Epithelial cell of prostate (primary cell): Measurements from ENCODE around the gene IDH2.
"Not testable (repeated sequence)": the region's sequence is repeated elsewhere in the genome, so short reads cannot be mapped to it uniquely, and the experiment has no call there.

ENCODE experiments used
- DNase-seq: peaks from one replicate; pipeline ENCODE4 v3.0.0-alpha.2; 2011; ENCODE audit warnings: low read depth, low spot score
- H3K27ac ChIP-seq: fragments of 450-650 bp; 2 replicates; pipeline ENCODE4 v1.5.1; 2017; ENCODE audit warnings: mild to moderate bottlenecking

The IDH2 gene

DNA sequence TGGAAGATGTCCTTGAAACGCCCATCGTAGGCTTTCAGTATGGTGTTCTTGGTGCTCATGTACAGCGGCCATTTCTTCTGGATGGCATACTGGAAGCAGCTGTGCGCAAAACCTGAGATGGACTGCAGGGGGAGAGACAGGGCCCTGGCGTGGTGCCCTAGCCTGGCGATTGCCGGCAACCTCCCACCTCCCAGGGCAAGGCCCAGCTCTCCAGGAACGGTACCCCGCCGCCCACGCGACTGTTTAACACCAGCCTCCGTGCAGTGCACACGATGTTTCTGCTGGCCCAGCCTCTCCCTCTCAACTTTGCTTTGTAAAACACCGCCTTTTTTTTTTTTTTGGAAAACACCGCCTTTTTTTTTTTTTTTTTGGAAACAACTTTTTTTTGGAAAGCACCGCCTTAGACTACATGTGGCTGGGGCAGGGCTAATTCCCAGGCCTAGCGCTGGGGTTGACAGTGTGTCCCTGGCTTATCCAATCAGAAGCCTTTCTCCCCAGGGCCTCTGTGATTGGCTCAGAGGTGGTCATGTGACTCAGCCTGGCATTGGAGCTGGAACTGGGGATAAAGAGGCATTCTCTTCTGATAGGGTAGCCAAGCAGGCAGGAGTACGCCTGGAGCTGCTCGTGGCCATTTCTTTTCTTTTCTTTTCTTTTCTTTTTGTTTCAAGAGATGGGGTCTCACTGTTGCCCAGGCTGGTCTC, 14.7 kb downstream of the IDH2 start:
- no peak for DNase-seq
- H3K27ac ChIP-seq: no peak overlapping the region

DNA sequence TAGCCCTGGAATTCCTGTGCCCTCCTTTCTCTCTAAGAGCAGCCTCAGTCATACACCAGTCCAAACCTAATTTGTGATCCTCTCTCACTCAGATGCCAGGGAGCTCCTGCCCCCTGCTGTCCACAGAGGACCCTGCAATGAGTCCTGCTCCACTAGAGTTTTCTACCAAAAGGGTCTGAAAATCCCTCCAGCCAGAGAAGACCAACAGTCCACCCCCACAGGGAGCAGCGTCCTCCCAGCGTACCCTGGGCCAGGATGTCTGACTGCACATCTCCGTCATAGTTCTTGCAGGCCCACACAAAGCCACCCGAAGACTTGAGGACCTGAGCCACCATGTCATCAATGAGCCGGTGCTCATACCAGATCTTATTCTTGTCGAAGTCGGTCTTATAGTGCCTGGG, 15.4 kb downstream of the IDH2 start:
- DNase-seq: no peak
- no peak overlapping the region for H3K27ac ChIP-seq

DNA sequence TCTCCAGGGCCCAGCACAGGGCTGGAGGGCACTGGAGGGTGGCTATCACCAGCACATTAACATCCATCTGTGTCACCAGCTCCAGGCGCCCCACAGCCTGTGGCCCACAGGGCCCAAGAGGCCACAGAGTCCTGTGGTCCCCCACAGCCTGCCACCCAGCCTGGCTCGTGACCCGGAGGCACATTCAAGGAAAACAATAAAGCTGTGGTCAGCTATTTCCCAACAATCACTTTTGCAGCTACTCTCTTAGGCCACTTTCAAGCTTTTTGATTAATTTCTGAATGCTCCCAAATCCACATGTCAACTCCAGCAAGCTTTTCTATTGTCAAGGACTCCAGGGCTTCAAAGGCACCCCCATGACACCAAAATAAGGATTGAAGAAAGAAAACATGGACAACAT, 16.7 kb downstream of the IDH2 start:
- no peak for DNase-seq
- H3K27ac ChIP-seq: no peak overlapping the region

DNA sequence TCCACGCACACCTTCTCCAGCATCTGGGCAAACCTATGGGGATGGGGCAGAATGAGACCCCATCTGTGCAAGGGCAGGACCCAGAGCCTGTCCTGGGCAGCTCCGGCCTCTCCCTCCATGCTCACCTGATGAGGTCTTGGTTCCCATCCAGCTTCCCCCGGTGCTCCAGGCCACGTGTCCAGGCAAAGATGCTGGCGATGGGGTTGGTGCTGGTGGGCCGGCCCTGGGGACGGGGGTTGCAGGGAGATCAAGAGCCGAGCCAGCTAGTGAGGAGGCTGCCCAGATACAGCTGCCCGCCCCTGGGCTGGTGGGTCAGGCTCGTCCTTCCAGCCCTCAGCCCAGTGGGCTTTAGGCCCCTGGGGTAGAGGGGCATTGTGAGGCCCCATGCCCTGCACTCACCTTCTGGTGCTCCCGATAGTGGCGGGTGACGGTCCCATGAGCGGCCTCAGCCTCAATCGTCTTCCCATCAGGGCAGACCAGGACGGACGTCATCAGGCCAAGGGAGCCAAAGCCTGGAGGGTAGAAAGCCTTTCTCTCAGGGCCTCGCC, 17.3 kb downstream of the IDH2 start:
- H3K27ac ChIP-seq: no peak overlapping the region
- DNase-seq: no peak

DNA sequence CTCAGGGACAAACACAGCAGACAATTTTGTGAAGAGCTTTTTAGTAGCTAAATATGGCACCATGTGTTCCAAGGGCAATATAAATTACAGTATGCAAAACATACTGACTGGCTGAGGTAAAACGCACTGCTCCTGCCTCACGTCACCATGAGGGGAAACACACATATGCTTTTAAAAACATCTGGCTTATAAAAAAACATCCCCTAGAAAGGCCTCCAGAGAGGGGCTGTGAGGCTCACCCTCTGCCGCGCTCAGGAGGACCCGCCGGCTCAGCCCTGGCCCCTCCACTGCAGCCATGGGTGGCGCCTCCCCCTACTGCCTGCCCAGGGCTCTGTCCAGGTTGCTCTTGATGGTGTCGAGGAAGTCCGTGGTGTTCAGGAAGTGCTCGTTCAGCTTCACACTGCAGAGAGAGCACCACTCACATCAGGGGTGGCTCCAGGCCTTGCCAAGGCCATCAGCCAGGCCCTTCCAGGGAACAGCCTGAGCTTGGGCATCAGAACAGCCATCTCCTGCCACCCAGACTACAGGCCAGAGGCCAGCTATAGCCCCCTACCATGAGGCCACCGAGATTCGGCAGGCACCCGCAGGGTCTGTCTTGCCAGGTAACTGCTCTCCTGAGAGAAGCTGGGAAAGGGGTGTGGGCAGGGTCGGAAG, 18.2 kb downstream of the IDH2 start:
- no peak for DNase-seq
- H3K27ac ChIP-seq: no peak overlapping the region

DNA sequence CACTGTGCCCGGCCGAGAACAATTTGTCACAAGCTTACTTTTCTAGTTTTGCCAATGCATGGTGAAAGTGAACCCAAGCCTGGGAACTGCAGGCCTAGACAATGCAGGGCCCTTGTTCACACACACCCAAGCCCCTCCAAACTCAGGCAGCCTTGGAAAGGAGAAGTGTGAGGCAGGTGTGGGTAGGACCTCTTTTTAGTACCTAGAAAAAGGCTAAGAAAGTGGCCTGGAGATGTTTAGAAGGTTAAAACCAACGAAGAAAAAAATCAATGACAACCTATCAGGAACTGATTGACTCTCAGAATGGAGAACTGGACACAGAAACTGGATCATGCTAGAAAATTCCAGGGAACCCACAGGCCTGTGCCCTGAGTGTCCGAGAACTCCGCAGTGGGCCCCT, 18.8 kb downstream of the IDH2 start:
- H3K27ac ChIP-seq: no peak overlapping the region
- no peak for DNase-seq

DNA sequence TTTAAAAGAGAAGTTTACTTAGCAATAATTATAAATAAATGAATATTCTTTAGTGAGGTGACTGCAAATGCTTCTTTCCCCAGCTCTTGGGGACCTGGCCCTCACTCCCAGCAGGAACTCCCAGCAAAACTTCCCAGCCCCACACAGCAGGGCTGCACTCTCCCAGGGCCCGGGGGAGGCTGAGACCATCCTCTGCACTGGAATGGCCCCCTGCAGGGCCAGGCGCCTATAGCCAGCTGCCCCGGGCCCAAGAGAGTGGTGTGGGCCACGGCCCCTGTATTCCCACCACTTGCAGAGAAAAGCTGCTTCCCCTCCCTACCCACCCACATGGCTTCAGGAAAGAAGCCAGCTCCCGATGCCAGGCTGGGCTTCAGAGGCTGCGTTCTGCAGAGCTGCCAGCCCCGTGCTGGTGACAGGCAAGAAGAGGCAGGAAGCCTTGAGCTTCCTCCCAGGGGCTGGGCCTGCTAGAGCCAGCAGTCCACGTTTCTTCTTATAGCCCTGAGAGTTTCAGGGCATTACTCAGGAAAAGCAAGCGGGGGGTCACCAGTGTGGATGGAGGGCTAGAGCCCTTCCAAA, 20.0 kb downstream of the IDH2 start:
- DNase-seq: no peak
- H3K27ac ChIP-seq: no peak overlapping the region

DNA sequence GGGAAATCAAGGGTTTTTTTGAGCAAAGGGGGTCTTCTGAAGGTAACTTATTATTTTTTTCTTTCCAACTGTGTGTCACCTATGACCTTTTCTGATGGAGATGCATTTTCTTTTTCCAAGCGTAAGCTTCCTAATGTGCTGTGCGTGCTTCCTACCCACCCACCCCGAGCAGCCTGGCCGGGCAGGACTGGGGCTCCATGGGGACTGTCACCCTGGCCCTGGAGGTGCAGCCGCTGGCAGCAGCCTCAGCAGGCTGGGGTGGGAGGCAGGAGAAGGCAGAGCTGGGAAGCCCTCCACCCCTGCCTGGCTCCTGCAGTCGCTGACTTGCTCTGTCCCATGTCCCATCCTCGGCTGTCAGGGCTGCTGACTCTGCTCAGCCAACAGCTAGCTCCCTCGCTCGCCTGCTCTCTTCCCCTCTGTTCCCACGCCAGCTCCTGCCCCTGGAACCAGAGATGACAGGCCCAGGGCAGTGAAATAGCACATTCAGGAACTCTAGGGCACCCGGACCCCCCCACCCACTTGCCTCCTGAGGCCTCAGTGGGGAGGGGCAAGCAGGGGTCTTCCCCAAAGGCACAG, 21.4 kb downstream of the IDH2 start:
- DNase-seq: no peak
- no peak overlapping the region for H3K27ac ChIP-seq

DNA sequence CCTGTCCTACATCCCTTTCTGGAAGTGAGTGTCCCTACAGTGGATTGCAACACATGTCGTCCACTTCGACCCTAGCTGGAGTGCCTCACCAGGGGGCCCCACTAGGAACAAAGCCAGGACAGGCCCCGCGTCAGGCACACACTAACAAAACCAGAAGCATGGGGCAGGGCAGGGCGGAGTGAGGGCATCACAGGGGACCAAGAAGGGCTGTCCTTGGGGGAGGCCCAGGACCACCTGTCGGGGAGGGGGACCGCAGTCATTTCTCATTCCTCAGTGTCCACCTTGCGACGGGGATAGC, 21.9 kb downstream of the IDH2 start:
- H3K27ac ChIP-seq: no peak overlapping the region
- DNase-seq: no peak

DNA sequence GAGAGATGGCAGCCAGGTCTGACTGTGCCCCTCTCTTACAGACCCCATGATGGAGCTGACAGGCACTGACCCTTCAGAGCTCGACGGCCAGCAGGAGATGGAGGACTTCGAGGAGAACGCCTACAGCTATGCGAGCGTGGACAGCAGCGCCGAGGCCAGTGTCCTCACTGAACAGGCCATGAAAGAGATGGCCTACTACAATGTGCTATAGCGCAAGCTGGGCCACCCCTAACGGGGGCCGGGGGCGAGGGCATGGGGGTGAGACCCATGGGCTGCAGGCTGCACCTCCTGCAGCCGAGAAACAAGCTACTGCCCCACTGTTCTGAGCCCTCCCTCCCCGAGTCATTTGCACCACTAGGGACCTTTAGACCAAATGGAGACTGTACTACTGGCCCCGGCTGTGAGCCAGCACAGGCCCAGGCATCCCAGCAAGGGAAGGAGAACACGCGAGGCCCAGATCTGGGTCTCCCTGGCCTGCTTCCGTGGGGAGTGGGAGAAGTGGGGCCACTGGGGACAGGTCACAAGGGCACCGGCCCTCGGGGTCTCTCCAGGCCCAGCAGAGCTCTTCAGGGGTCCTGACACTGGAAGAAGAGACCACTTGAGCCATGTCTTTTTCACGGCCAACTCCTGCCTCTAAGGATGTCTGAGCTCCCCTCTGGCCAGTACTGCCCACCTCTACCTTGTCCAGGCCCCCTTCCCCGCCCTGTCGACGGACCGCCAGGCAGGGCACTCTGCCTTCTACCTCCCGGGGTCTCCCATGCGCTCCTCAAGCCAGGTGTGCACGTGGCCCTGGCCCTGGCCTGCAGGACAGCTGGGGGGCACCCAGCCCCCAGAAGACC, 22.4 kb downstream of the IDH2 start:
- DNase-seq: no peak
- no peak overlapping the region for H3K27ac ChIP-seq

DNA sequence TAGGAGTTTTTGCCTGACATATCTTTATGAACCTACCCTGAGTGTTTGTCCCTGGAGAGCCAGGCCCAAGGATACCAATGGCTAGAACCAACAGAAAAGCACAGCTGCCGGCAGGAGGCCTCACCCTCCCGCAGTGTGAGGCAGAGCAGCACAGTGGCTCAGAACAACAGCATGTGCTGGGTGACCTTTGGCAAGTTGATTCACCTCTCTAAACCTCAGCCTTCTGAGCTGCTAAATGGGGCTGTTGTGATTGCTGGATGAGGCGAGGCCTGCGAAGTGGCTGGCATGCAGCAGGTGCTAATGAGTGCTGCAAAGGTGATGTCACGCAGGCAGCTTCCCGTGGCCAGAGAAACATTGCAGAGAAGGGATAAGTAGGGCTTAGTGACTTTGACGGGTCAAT, 23.3 kb downstream of the IDH2 start:
- H3K27ac ChIP-seq: no peak overlapping the region
- DNase-seq: no peak

DNA sequence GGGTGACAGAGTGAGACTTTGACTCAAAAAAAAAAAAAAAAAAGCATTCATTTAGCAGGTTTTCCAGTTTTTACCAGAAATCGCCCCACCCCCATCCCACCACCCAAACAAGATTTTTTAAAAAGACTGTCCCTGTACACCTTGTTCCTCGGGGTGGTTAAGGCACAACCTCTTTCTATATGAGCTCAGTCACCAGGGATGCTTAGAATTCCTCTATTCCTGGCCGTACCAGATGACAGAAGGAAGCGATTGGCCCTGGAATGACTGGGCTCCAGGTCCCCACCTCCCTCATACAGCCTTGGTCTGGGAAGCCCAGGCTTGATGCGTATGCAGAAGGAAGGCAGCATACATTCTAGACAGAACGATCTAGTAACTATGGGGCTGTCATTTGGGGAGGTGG, 25.6 kb downstream of the IDH2 start:
- DNase-seq: no peak
- H3K27ac ChIP-seq: peak overlapping the region; percentile 77

DNA sequence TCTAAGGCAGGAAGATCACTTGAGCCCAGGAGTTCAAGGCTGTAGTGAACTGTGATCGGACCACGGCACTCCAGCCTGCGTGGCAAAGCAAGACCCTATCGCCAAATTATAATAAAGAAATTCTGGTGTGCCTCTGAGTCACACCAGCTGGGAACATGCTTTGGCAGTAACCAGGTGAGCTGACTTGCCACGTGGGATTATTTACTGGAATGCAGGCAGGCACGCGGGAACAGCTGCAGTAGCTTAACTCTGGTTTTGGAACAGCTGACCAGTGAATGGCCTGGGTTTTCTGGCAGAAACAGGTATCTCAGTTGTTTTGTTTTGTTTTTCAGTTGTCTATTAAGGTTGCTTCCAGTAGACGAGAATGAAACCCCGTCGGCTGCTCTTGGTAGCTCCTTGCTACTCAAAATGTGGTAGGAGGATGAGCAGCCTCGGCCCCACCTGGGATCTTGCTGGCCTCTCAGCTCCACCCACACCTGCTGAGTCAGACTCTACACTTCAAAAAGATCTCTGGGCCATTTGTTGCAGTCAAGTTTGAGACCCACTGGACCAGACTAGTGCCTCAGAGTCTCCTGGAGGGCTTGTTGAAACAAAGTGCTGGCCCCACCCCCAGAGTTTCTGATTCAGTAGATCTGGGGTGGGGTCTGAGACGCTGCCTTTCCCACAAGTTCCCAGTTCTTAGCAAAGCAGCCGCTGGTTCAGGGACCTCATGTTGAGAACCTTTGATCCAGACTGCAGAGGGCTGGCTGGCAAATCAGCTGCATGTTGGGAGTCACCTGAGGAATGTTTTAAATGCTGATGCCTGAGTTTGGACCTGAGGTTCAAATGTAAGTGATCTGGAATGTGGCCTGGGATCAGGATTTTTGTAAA, 26.6 kb downstream of the IDH2 start:
- DNase-seq: peak; percentile 68

DNA sequence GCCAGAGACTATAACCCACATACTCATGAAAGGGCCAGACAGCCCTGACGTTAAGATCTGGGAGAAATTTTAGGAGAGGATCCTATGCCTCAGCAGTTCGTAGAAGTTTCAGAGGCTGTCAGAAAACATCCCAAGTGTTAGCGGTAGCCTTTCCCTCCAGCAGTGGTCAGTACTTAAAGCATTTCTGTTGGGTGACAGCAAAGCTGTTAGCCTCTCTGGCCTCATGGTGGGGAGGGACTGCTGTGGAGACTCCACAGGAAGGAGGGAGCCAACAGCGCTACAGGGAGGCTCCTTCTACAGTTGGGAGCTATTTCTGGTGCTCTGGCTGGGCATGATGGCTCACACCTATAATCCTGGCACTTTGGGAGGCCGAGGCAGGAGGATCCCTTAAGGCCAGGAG, 27.4 kb downstream of the IDH2 start:
- H3K27ac ChIP-seq: peak overlapping the region; percentile 77

More for the DNA sequence above, 26.6 kb downstream of the IDH2 start:
- H3K27ac ChIP-seq: peak overlapping the region; percentile 77

DNA sequence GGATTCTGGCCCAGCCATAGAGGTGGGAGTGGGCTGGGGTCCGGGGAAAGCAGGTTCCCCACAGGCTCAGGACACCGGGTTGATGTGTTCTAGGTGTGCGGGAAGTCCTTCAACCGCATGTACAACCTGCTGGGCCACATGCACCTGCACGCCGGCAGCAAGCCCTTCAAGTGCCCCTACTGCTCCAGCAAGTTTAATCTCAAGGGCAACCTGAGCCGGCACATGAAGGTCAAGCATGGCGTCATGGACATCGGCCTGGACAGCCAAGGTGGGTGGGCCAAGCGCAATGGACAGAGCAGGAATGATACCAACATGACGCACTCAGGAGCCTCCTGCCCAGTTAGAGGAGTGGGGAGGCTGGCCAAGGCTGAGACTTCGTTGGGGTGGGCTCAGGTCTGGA, 28.2 kb downstream of the IDH2 start:
- DNase-seq: no peak
- H3K27ac ChIP-seq: peak overlapping the region; percentile 77

More for the DNA sequence above, 27.4 kb downstream of the IDH2 start:
- no peak for DNase-seq

DNA sequence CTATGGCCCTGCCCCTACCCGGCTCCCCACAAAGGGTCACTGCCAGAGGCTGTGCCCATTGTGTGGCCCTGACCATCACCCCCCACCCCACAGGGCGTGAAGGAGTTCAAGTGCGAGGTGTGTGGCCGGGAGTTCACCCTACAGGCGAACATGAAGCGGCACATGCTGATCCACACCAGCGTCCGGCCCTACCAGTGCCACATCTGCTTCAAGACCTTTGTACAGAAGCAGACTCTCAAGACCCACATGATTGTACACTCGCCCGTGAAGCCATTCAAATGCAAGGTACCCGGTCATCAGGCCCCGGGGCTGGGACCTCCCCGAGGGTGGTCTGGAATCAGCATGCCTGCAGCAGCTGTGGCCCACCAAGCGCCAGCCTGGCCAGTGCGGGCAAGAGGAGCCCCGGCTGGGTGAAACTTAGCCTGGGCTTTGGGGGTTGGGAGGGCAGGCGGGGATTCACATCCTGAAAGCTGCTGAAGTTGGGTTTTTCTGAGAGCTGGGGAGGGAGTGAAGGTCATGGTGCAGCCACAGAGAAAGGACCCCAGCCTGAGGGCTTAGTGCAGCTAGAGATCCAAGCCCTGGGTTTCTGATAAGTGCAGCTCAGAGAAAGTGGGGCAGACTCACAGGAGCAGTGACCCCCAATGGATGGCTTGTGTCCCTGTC, 29.2 kb downstream of the IDH2 start:
- DNase-seq: no peak
- no peak overlapping the region for H3K27ac ChIP-seq

DNA sequence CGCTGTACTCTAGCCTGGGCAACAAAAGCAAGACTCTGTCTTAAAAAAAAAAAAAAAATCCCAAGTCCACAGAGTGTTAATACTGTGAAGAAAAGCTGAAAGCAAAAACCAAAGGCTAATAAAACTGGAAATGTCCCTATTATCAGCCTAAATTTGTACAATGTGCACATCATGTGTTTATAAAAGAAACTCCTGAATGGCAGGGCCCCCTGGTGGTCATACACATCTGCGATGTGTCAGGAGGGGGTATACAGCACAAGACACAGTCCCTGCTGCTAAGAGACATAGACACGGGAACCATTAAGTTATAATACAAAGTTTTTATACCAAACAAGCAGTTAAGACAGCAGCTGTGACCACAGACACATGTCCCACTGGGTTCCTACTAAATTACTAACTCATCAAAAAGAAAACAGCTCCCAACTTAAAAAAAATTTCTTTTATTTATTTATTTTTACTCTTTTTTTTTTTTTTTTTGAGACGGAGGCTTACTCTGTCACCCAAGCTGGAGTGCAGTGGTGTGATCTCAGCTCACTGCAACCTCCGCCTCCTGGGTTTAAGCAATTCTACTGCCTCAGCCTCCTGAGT, 31.0 kb downstream of the IDH2 start:
- no peak for DNase-seq
- H3K27ac ChIP-seq: no peak overlapping the region

DNA sequence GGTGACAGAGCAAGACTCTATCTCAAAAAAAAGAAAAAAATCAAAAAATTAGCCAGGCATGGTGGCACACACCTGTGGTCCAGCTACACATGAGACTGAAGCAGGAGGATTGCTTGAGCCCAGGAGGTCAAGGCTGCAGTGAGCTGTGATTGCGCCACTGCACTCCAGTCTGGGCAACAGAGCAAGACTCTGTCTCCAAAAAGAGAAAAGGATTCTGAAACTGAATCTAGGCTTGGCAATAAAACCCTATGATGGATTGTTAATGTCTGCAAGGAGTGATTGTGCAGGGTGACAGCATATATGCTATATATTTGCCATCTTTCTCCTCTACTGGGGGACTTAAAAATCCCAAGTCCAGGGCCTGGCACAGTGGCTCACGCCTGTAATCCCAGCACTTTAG, 31.6 kb downstream of the IDH2 start:
- not testable (repeated sequence) for H3K27ac ChIP-seq, DNase-seq
